Measurements from ENCODE around the gene ELP5. TPM values are rescaled to one million over a fixed set of nuclear protein-coding genes. Genes with fewer than 3 reads are reported as not detected.

The ELP5 gene
- total and polyA plus RNA-seq, 2 experiments from 2014 or later, result 38.3 to 41.4 TPM

GRCh38 chr17:7242717-7243452 is 9.1 kb upstream of the ELP5 start (continued):
- peak; percentile 76 for TF ChIP-seq ETS1 (IDR thresholded peaks at IDR 0.05)

- no peaks in the 10 kb centered on the region; the same call in 1 of the 3 replicates for H3K9me3 Mint-ChIP-seq
- no peak for DNase-seq (ENCODE audit: low spot score)
- Histone ChIP-seq H2AFZ (no peak overlapping the region), H3K4me3 (peak overlapping the region; percentile 78), H3F3A (replicated peaks; ENCODE audit: low read depth) (peaks cover 27% of the 10 kb centered on the region), H3K9me2 (ENCODE audit: insufficient read depth) (no peaks in the 10 kb centered on the region), H3K27me3 (ENCODE audit: insufficient read depth) (no peaks in the 10 kb centered on the region), H3K4me2 (peak overlapping the region; percentile 81), H4K20me1 (replicated peaks; ENCODE audit: insufficient read depth) (peaks cover 6% of the 10 kb centered on the region; the same call in 1 of the 2 replicates), H3K27ac (ENCODE audit: low read depth) (peak overlapping the region; percentile 76), H3K79me2 (replicated peaks; ENCODE audit: insufficient read depth) (peaks cover 44% of the 10 kb centered on the region), H3K4me1 (ENCODE audit: insufficient read depth) (peaks cover 20% of the 10 kb centered on the region), H3K36me3 (ENCODE audit: insufficient read depth) (peaks cover 16% of the 10 kb centered on the region; the same call in 1 of the 2 replicates)
- peaks cover 50% of the 10 kb centered on the region for H3K36me3 Mint-ChIP-seq (ENCODE audit: low read depth)
- peaks cover 22% of the 10 kb centered on the region for H3K27me3 Mint-ChIP-seq (ENCODE audit: insufficient read depth, low read depth, poor library complexity)
- H3K4me1 Mint-ChIP-seq, result peaks cover 37% of the 10 kb centered on the region
- peak overlapping the region; percentile 89 for H3K27ac Mint-ChIP-seq
- no peak for ATAC-seq
- peak overlapping the region; percentile 87 for H3K4me3 Mint-ChIP-seq
- TF ChIP-seq ZNF331 (CRISPR knock-in tag; IDR thresholded peaks at IDR 0.05; ENCODE audit: low read depth) (no peak), ZNF114 (CRISPR knock-in tag; IDR thresholded peaks at IDR 0.05) (no peak), JUNB (IDR thresholded peaks at IDR 0.05; ENCODE audit: unreplicated experiment) (no peak), STAT1 (IDR thresholded peaks at IDR 0.05; ENCODE audit: unreplicated experiment) (no peak), ZNF462 (CRISPR knock-in tag; IDR thresholded peaks at IDR 0.05) (no peak), NANOG (IDR thresholded peaks at IDR 0.05; ENCODE audit: borderline replicate concordance) (no peak), CREB1 (CRISPR knock-in tag; IDR thresholded peaks at IDR 0.05; ENCODE audit: low read depth) (no peak), EZH2phosphoT487 (IDR thresholded peaks at IDR 0.05; ENCODE audit: unreplicated experiment) (no peak), EZH2 (IDR thresholded peaks at IDR 0.05; ENCODE audit: low read depth, unreplicated experiment) (no peak), ETS1 (IDR thresholded peaks at IDR 0.05) (no peak), CTCF (conservative IDR thresholded peaks at IDR 0.05; ENCODE audit: low read depth in 2 of 2) (no peak)
Observed at GRCh38 chr17:7243453-7243729, 8.6 kb upstream of the ELP5 start.

Data from GM23338 (cell line).